Amniotic stem cell (primary cell): ENCODE data around the gene NDUFB10.
"Not testable (repeated sequence)": the region's sequence is repeated elsewhere in the genome, so short reads cannot be mapped to it uniquely, and the experiment has no call there.

ENCODE experiments used
- DNase-seq: peaks from one replicate; lab custom pipeline; 2025; lab: John Stamatoyannopoulos, UW

Gene NDUFB10

GRCh38 chr16:1946495-1947368 is 12.6 kb upstream of the NDUFB10 start:
- DNase-seq = no peak

DNA sequence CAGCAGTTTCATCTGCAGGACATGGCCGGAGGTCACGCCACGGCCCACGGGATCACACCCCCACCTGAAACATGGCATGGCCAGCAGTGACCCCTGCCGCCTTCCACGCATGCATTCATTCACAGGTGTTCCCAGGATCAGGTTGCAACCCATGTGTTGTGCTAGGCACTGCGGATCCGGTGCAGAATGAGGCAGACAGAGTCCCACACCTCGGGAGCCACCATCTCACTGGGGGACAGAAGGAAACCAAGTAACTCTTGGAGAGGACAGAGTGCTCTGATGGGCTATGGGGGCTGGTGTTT is 12.0 kb upstream of the NDUFB10 start:
- DNase-seq = no peak

DNA sequence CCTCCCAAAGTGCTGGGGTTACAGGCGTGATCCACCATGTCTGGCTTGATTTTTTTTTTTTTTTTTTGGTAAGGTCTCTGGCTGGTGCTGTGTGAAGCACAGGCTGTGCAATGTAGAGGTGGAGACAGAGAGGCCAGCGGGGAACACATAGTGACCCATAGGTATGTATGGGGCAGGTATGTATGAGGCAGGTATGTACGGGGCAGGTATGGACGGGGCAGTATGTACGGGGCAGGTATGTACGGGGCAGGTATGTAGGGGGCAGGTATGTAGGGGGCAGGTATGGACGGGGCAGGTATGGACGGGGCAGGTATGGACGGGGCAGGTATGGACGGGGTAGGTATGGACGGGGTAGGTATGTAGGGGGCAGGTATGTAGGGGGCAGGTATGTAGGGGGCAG is 9.8 kb upstream of the NDUFB10 start:
- no peak for DNase-seq

GRCh38 chr16:1950047-1950446 is 9.3 kb upstream of the NDUFB10 start:
- DNase-seq = no peak

DNA sequence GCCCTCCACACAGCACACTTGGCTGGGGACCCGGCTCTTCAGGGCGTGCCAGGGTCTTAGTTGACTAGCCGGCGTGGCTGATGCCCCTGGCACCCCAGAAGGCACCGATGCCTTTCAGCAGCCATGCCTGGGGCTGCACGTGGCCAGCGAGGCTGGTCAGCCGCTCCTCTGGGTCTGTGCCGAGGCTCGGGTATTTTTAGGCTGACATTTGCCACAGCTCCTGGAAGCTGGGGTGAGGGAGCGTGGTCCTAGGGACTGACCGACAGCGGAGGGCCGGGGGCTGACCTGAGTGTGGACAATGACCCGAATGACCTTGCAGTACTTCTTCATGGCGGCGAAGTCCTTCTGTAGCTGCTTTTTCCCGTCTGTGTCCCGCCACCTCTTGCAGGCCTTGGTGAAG is 8.8 kb upstream of the NDUFB10 start:
- no peak for DNase-seq

DNA sequence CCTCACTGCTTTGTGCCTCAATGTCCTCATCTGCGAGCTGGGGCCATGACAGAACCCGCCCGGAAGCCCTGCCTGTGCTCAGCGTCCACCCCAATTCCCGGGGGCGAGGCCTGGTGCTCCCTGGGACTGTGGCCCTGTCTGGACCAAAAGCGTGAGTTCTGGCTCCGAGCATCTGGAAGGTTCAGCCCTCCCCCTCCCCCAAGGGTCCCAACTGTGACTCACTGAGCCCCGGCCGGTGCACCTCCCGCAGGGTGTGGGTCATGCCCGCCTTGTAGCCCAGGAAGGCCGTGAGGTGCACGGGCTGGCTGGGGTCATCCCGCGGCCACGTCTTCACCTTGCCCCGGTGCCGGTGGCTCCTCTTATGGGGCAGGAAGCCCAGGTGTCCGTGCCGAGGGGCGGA is 5.6 kb upstream of the NDUFB10 start:
- no peak for DNase-seq

DNA sequence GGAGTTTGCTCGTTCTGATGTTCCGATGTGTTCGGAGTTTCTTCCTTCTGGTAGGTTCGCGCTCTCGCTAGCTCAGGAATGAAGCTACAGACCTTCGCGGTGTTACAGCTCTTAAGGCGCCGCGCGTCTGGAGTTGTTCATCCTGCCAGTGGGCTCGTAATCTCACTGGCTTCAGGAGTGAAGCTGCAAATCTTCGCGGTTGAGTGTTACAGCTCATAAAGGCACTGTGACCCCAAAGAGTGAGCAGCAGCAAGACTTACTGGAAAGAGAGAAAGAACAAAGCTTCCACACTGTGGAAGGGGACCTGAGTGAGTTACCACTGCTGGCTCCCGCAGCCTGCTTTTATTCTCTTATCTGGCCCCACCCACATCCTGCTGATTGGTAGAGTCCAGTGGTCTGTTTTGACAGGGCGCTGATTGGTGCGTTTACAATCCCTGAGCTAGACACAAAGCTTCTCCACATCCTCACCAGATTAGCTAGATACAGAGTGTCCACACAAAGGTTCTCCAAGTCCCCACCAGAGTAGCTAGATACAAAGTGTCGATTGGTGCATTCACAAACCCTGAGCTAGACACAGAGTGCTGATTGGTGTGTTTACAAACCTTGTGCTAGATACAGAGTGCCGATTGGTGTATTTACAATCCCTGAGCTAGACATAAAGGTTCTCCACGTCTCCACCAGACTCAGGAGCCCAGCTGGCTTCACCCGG is 1.8 kb upstream of the NDUFB10 start:
- DNase-seq = not testable (repeated sequence)

- not testable (repeated sequence) for DNase-seq
These were observed 1.2 kb upstream of the NDUFB10 start for GRCh38 chr16:1958143-1958491.

DNA sequence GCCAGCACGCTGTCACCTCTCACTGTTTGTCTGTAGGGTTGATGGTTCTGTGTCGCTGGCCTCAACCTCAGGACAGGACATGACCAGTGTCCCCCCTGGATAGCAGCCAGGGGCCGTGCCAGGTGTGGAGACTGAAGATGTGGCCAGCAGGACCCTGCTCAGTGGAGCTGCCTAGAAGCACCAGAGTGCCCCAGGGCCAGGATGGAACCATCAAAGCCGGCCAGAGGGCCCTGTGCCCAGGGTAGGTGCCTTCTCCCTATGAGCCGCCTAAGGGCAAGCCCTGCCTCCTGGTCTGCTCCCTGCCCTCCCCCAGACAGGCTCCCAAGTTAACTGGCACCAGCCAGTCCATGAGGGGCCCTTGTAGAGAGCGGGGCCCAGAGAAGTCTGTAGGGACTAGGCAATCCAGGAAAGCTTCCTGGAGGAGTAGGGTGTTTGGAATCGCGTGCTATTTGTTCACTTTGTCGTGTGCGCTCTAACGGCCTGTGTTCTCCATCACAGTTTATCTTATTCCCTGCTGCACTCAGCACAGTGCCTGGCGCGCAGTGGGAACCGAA is 546 bp upstream of the NDUFB10 start:
- DNase-seq = no peak

GRCh38 chr16:1960665-1961630 is 1.6 kb downstream of the NDUFB10 start:
- DNase-seq = no peak

DNA sequence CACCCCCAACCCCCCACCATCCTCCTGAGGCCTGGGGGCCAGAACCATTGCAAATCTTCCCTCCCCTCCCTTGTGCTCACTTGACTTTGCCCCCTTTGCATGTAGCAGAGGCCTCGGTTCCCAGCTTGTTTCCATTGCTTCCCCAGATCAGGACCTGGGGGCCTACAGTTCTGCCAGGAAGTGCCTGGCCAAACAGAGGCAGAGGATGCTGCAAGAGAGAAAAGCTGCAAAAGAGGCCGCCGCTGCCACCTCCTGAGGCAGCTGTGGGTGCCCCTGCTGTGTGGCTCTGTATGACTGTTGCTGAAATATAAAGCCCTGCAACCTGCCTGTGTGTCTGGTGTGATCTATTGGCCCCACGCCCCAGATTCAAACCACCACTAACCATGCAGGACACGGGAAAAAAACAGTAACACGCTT is 2.3 kb downstream of the NDUFB10 start:
- DNase-seq = no peak

GRCh38 chr16:1962161-1963153 is 3.1 kb downstream of the NDUFB10 start:
- DNase-seq = not testable (repeated sequence)

DNA sequence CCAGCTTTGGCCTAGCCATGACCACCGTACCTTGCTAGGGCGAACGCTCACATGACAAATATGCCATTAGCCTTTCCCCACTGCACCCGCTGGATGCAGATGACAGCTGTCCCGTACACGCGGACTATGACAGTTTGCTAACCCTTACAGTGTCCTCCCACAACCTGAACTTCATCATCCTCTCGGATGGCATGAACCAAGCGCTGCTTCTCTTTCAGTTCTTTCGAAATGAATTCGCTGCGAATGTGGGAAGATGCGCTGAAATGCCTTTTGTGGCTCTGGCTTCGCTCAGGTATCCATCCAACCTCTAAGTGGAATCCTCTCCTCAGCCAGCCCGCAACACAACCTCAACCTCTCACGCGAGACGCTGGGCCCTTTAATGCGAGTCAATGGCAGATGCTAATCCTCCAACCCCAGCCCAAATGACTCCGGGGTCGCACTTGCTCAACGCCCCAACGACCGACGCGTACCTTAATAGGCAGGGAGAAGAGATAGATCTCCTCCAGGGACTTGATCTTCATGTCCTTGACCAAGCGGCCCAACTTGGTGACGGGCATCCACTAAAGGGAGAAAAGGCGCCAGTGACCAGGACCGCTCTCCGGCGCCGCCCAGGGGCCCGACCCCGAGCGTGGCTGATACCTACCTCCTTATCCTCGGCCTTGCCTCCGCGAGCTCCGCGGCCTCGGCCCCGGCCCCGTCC is 4.6 kb downstream of the NDUFB10 start:
- no peak for DNase-seq

GRCh38 chr16:1964506-1965395 is 5.4 kb downstream of the NDUFB10 start, which contains the start of gene RPS2:
Gene RPS2 (minus strand): TSS chr16:1964826. CDS start chr16:1964625, 201 bp downstream.
- peak; percentile 96 for DNase-seq

DNA sequence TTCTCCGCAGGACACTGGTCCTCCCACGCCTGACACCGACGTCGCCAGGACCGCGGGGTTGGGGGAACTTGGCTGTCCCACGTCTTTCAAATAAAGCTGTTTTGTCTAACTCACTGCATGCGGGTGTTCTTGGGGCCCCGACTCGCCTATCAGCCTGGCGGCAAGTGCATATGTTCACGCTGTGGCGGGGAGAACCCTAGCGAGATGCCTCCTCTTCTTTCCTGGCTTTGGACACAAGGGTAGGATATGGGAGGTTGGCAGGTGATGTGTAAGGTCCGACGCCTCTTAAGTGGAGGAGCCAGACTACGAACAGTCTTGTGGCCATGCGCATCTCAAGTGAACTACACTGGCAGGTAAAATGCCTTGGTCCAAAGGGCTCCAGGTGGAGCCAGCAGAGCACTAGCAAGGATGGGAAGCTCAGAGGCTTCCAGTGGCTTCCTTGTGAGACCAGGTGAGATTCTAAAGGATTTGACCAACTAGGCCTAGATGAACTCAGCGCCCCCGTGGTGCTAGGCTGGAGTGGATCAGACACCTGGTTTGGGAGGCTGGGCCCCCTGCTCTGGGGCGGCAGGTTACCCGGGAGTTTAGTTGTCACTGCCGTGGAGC is 6.2 kb downstream of the NDUFB10 start:
- no peak for DNase-seq

DNA sequence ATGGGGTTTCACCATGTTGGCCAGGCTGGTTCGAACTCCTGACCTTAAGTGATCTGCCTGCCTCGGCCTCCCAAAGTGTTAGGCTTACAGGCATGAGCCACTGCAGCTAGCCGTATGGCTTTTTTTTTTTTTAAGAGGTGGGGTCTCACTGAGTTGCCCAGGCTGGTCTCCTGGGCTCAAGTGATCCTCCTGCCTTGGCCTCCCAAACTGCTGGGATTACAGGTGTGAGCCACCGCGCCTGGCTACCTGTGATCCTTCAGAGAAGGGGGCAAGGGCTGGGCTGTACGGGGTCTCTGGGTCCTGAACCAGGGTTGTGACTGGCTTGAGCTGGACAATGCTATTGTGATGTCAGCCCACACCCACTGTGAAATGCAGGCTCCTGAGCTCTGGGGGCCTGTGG is 7.1 kb downstream of the NDUFB10 start, which contains the start of gene RNF151:
TSS of gene RNF151 (plus strand) at position 397 of the 400 bp plus-strand sequence. CDS start 26 bp downstream, outside the sequence.
- no peak for DNase-seq

DNA sequence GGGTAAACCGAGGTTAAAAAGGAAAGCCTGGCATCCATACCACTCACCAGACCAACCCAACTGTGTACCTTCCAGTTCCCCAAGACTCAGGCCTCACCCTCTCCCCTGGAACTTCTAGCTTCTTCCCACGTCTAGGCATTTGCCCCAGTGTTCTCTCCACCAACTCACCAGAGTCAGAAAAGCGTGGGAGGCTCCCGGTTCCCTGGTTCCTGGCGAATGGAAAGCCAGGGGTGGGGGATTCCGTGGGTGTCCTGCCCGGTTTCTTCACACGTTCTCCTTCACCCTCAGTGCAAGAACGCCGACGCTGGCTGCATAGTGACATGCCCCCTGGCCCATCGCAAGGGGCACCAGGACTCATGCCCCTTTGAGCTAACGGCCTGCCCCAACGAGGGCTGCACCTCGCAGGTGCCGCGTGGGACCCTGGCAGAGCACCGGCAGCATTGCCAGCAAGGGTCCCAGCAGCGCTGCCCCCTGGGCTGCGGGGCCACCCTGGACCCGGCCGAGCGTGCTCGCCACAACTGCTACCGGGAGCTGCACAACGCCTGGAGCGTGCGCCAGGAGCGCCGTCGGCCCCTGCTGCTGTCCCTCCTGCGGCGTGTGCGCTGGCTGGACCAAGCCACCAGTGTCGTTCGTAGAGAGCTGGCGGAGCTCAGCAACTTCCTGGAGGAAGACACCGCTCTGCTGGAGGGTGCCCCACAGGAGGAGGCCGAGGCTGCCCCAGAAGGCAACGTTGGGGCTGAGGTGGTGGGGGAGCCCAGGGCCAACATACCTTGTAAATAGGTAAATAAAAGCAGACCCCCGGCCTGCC is 9.0 kb downstream of the NDUFB10 start:
- DNase-seq = no peak
